BE2C (cell line): ENCODE results near the gene KCNQ1OT1.

Source experiments
- DNase-seq: peaks from one replicate; pipeline ENCODE4 v3.0.0-alpha.2; 2020
- H3K27me3 ChIP-seq: fragments of 250-450 bp; sonication (Bioruptor Pico); 2 replicates; pipeline ENCODE4 v1.5.1; 2020; ENCODE audit warnings: mild to moderate bottlenecking
- H3K36me3 ChIP-seq: fragments of 250-450 bp; sonication (Bioruptor Pico); 2 replicates; pipeline ENCODE4 v1.5.1; 2020; ENCODE audit warnings: mild to moderate bottlenecking
- H3K4me1 ChIP-seq: fragments of 250-450 bp; sonication (Bioruptor Pico); 2 replicates; pipeline ENCODE4 v1.5.1; 2020
- H3K4me3 ChIP-seq: 2 replicates; pipeline ENCODE4 v1.5.1; 2011; ENCODE audit warnings: low read depth, low read length
- H3K9me3 ChIP-seq: fragments of 250-450 bp; sonication (Bioruptor Pico); 2 replicates; pipeline ENCODE4 v1.5.1; 2020
- TF ChIP-seq, protein P1 (sequence below): IDR thresholded peaks from 2 replicates; pipeline ENCODE4 v1.5.1; 2012; ENCODE audit warnings: mild to moderate bottlenecking, low read depth, low read length

KCNQ1OT1 gene

DNA sequence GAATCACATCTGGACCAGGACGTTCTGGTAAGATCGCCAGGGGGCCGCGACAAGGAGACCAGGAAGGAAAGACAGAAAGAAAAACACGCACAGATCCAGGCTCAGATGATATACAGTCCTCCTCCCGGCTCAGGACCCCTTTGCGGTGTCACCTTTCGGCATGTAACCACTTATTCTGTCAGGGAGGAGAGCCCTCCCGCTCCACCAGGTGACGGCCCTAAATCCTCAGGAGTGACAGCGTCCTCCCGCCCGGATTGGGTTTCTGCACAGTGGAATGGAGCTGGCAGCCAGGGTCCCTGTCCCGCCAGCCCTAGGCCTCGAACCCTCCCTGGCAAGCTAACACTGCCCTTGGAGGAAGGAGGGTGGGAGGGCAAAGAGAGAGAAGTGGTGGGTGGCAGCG, 24.3 kb upstream of the KCNQ1OT1 start:
- H3K27me3 ChIP-seq: no peaks in the 10 kb centered on the region
- no peak for DNase-seq
- no peaks in the 10 kb centered on the region for H3K9me3 ChIP-seq
- H3K4me1 ChIP-seq: 0 out of 2 replicates have a peak, but pooled peaks cover 3% of the 10 kb centered on the region
- H3K4me3 ChIP-seq: no peak overlapping the region
- H3K36me3 ChIP-seq: no peaks in the 10 kb centered on the region
- TF ChIP-seq, protein P1, sequence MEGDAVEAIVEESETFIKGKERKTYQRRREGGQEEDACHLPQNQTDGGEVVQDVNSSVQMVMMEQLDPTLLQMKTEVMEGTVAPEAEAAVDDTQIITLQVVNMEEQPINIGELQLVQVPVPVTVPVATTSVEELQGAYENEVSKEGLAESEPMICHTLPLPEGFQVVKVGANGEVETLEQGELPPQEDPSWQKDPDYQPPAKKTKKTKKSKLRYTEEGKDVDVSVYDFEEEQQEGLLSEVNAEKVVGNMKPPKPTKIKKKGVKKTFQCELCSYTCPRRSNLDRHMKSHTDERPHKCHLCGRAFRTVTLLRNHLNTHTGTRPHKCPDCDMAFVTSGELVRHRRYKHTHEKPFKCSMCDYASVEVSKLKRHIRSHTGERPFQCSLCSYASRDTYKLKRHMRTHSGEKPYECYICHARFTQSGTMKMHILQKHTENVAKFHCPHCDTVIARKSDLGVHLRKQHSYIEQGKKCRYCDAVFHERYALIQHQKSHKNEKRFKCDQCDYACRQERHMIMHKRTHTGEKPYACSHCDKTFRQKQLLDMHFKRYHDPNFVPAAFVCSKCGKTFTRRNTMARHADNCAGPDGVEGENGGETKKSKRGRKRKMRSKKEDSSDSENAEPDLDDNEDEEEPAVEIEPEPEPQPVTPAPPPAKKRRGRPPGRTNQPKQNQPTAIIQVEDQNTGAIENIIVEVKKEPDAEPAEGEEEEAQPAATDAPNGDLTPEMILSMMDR: no peak

DNA sequence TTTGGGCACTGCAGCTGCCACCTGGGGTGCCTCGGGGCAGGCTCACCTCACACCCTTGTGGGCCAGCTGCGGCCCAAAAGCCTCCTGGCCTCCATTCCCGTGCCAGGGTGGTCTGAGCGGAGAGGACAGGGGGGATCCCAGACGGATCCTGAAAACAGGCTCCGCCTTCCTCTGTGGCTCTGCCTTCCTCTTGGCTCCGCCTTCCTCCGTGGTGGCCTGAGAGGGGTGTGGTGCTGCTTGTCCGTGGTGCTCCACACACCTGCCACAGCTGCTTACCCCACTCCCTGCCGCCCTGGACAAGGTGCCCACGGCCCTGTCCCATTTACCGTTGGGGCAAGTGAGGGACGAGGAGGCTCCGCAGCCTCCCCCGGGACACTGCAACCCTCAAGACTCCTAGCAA, 23.2 kb upstream of the KCNQ1OT1 start:
- H3K27me3 ChIP-seq: no peaks in the 10 kb centered on the region
- TF ChIP-seq, protein P1: no peak
- no peak overlapping the region for H3K4me3 ChIP-seq
- DNase-seq: no peak
- H3K9me3 ChIP-seq: no peaks in the 10 kb centered on the region
- H3K4me1 ChIP-seq: no peaks in the 10 kb centered on the region
- no peaks in the 10 kb centered on the region for H3K36me3 ChIP-seq

DNA sequence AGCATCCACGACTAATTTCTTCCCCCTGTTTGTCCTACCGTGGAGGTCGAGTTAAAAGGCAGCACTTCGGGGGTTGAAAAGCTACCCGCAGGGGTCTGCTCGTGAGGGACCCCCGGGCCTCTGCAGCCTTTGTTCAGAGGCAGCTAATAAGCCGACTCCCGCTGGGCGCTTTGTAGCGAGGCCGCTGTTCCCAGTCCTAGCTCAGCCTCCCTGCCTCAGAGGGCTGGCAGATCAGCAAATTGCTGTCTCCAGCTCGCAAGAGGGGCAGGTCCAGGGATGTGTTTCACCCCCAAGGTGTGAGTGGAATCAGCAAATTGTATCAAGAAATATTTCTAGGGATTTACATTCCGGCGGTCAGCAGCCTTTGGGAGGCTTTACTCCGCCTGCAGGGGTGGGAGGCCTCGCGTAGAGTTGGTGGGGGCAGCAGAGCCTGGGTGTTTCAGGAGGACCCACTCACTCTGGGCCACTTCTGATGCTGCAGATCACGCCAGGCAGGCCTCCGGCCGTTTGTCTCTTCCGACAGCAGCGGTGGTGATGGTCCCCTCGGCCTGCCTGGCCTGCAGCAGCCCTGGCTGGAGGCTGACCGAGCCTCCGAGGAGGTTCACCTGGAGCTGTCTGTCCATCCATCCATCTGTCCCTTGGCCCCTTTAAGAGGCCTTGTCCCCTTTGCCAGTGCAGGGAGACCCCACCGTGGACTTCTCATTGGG, 21.6 kb upstream of the KCNQ1OT1 start:
- Histone ChIP-seq H3K4me1 (no peaks in the 10 kb centered on the region; the same call in 1 of the 2 replicates), H3K9me3 (no peaks in the 10 kb centered on the region), H3K27me3 (no peaks in the 10 kb centered on the region), H3K36me3 (no peaks in the 10 kb centered on the region), H3K4me3 (no peak overlapping the region)
- DNase-seq: no peak
- TF ChIP-seq, protein P1: no peak

DNA sequence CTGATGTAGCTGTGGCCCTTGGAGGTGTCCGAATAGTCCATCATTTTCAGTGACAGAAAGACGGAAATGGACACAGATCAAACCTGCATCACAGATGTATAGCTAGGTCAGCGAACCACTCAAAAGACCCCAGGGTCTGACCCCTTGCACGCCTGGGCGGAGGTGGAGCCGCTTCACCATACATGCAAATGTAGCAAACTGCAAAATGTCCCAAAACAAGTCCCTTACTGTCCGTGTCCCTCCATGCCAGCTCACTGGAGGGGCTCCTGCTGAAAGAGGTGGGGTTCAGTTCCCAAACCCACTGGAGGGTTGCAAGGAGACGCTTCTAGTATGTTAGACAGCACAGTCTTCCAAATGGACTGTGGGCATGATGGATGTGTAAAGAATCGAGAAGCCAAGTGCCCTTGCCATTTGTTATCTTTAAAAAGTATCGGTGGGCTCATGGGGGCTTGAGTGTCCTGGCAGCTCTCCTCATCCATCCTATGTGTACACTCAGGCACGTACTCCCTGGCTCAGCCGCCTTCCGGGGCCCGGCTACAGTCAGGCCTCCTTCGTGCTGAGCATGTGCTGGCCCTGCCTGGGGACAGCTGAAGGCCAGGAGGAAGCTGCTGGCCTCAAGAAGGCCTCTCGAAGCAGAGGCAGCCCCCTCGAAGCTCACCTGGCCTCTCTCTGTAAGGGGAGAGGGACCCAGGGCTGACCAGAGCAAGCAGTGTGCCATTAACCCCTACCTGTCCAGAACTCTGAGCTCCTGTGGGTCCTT, 20.2 kb upstream of the KCNQ1OT1 start:
- Histone ChIP-seq H3K27me3 (no peaks in the 10 kb centered on the region), H3K36me3 (no peaks in the 10 kb centered on the region)

DNA sequence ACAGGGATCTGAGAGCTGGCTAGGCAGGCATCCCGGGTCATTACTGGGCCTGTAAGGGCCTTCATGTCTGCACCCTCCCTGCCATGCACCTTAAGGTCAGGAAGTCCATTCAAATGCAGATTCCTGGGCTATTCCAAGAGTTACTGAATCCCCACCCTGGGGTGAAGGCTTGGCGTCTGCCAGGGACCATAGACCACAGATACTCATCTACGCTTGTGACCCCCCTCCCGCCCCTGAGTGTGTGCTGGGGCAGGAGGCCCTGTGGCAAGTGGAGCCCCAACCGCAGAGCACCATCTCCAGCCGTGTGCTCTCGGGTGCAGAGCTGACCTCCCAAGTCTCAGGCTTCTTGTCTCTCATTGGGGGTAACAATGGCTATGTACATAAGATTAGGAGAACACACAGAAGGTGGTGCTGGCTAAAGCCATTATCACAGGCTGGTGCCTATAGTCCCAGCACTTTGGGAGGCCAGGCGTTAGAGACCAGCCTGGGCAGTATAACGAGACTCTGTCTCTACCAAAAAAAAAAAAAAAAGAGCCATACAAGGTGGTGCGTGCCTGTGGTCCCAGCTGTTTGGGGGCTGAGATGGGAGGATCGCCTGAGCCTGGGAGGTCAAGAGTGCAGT, 19.1 kb upstream of the KCNQ1OT1 start:
- Histone ChIP-seq H3K4me3 (no peak overlapping the region), H3K9me3 (no peaks in the 10 kb centered on the region), H3K4me1 (no peaks in the 10 kb centered on the region; the same call in 1 of the 2 replicates), H3K27me3 (no peaks in the 10 kb centered on the region), H3K36me3 (no peaks in the 10 kb centered on the region)
- TF ChIP-seq, protein P1: no peak
- no peak for DNase-seq

More for the DNA sequence above, 20.2 kb upstream of the KCNQ1OT1 start:
- H3K4me1 ChIP-seq: no peaks in the 10 kb centered on the region; the same call in 1 of the 2 replicates
- no peak overlapping the region for H3K4me3 ChIP-seq
- TF ChIP-seq, protein P1: no peak
- H3K9me3 ChIP-seq: no peaks in the 10 kb centered on the region
- DNase-seq: no peak
